Kidney (tissue), 14 donors: ENCODE data around the gene ATP10B. TPM values are rescaled to one million over a fixed set of nuclear protein-coding genes. Genes with fewer than 3 reads are reported as not detected.
A peak's percentile ranks its signal among the peaks of the same experiment; 100 is the strongest.

Experiments used
- DNase-seq, 5 donors: peaks; one replicate each; pipeline ENCODE4 v3.0.0-alpha.2; 2013 to 2020
- FAIRE-seq: peaks from 2 replicates; lab custom pipeline; 2012; peaks lifted over from hg19 to GRCh38; lab: Jason Lieb, UNC
- H3K27ac ChIP-seq, 2 donors: one replicate each; pipeline ENCODE4 v1.7.0; 2013; ENCODE audit warnings: low read depth in 2 of 2, low read length in 2 of 2, inconsistent platforms in 1 of 2
- H3K27me3 ChIP-seq: one replicate; pipeline ENCODE4 v1.7.1; 2013; ENCODE audit warnings: low read length, inconsistent platforms; ENCODE audit not compliant: control insufficient read depth, insufficient read depth
- H3K36me3 ChIP-seq, 3 donors: one replicate each; pipeline versions ENCODE4 v1.7.0 to v1.7.1; 2013; ENCODE audit warnings: low read length in 3 of 3, control low read depth in 1 of 3, inconsistent platforms in 1 of 3; ENCODE audit not compliant: insufficient read depth in 3 of 3, control insufficient read depth in 2 of 3
- H3K4me1 ChIP-seq, 3 donors: one replicate each; pipeline versions ENCODE4 v1.7.0 to v1.7.1; 2013; ENCODE audit warnings: low read length in 3 of 3, inconsistent platforms in 1 of 3, low read depth in 1 of 3; ENCODE audit not compliant: control insufficient read depth in 2 of 3, insufficient read depth in 2 of 3
- H3K4me3 ChIP-seq, 3 donors: one replicate each; pipeline versions ENCODE4 v1.7.0 to v1.8.1; 2013; ENCODE audit warnings: low read length in 3 of 3, control low read depth in 1 of 3, inconsistent platforms in 1 of 3
- H3K9ac ChIP-seq, 3 donors: one replicate each; pipeline versions ENCODE4 v1.7.0 to v1.7.1; 2013; ENCODE audit warnings: low read length in 3 of 3, control low read depth in 1 of 3, inconsistent platforms in 1 of 3
- H3K9me3 ChIP-seq, 3 donors: one replicate each; pipeline versions ENCODE4 v1.7.0 to v1.7.1; 2013; ENCODE audit warnings: low read length in 3 of 3, control low read depth in 1 of 3, inconsistent platforms in 1 of 3; ENCODE audit not compliant: control insufficient read depth in 2 of 3, insufficient read depth in 1 of 3
- CTCF ChIP-seq: IDR thresholded peaks from 3 replicates; pipeline ENCODE4 v1.5.1; 2012; ENCODE audit warnings: mild to moderate bottlenecking, moderate library complexity, borderline replicate concordance; ENCODE audit not compliant: insufficient read depth; ENCODE audit errors: extremely low read depth
- intact Hi-C: fragments of 100-400 bp; cut with DNase I; formaldehyde crosslinking; loops from one replicate; pipeline ENCODE4 v1.11.1; 2022
- polyA plus RNA-seq: library from polyadenylated mRNA; stranded (reverse); fragments of 350-450 nt; fragmentation: Illumina TruSeq; extraction: RNeasy Lipid Tissue Mini Kit (QIAGEN cat#74804); gene quantifications from one replicate; pipeline ENCODE4 v1.2.3, GENCODE V29; 2014; ENCODE audit warnings: low read depth, low replicate concordance; ENCODE audit not compliant: insufficient read depth
- total RNA-seq: library from RNA; stranded (reverse); fragmentation: NEBNext Ultra II Directional; extraction: Animal tissue kit (Norgen Biotek cat#: 25700); gene quantifications from one replicate; pipeline ENCODE4 v1.2.1, GENCODE V29; 2021
- donor health status: control.
- donor health status: control.
- donor health status: control.
- donor health status: control.
- donor health status: control.
- donor health status: DM: yes; HTN: yes; CAD: no.
- donor health status: Normal renal cell carcinoma (clear cell type).

The ATP10B gene
- total and polyA plus RNA-seq, 2 donors from 2014 or later: 1.4 TPM; not detected in 1

- Histone ChIP-seq H3K27me3 (no peaks in the 10 kb centered on the region), H3K36me3 (no peaks in the 10 kb centered on the region), H3K9me3 (no peaks in the 10 kb centered on the region), H3K27ac (no peak overlapping the region), H3K4me3 (no peak overlapping the region), H3K4me1 (no peaks in the 10 kb centered on the region), H3K9ac (no peak overlapping the region)
- intact Hi-C loops: no loop called here
- FAIRE-seq: no peak
- DNase-seq: no peak
- no peak for TF ChIP-seq CTCF
Observed at GRCh38 chr5:160523502-160524163, 328.4 kb downstream of the ATP10B start.

- no peak overlapping the region for H3K9ac ChIP-seq
Observed at GRCh38 chr5:160521392-160521663, 330.7 kb downstream of the ATP10B start.

GRCh38 chr5:160520609-160521391, 331.2 kb downstream of the ATP10B start:
- no peak for TF ChIP-seq CTCF
- no peak overlapping the region for H3K9ac ChIP-seq
- H3K27ac ChIP-seq: no peak overlapping the region
- no peaks in the 10 kb centered on the region for H3K9me3 ChIP-seq
- H3K4me1 ChIP-seq: no peaks in the 10 kb centered on the region
- no peaks in the 10 kb centered on the region for H3K36me3 ChIP-seq
- intact Hi-C loops: no loop called here
- DNase-seq (peak in 2 of 5 donors; percentile 45 to 50), FAIRE-seq (no peak)
- H3K4me3 ChIP-seq: no peak overlapping the region
- no peaks in the 10 kb centered on the region for H3K27me3 ChIP-seq

More at GRCh38 chr5:160521392-160521663, 330.7 kb downstream of the ATP10B start:
- Histone ChIP-seq H3K36me3 (no peaks in the 10 kb centered on the region), H3K4me3 (no peak overlapping the region), H3K27ac (no peak overlapping the region), H3K4me1 (no peaks in the 10 kb centered on the region), H3K9me3 (no peaks in the 10 kb centered on the region), H3K27me3 (no peaks in the 10 kb centered on the region)
- intact Hi-C loops: no loop called here
- TF ChIP-seq CTCF: no peak
- FAIRE-seq: no peak
- DNase-seq: no peak
